Islet of Langerhans (tissue), 1 donor: ENCODE measurements around the gene RFX2.
A peak's percentile ranks its signal among the peaks of the same experiment; 100 is the strongest.

Experiments used
- FAIRE-seq: peaks from one replicate; lab custom pipeline; 2011; peaks lifted over from hg19 to GRCh38; lab: Jason Lieb, UNC

The RFX2 gene

GRCh38 chr19:6059988-6060599, 50.2 kb downstream of the RFX2 start:
- no peak for FAIRE-seq

GRCh38 chr19:6059396-6059947, 50.8 kb downstream of the RFX2 start:
- FAIRE-seq: no peak

GRCh38 chr19:6058518-6059201, 51.6 kb downstream of the RFX2 start:
- no peak for FAIRE-seq

GRCh38 chr19:6057651-6058517, 52.4 kb downstream of the RFX2 start:
- no peak for FAIRE-seq

GRCh38 chr19:6056801-6057650, 53.3 kb downstream of the RFX2 start:
- FAIRE-seq: peak; percentile 98

GRCh38 chr19:6056282-6056741, 54.0 kb downstream of the RFX2 start:
- no peak for FAIRE-seq

GRCh38 chr19:6055013-6055795, 55.1 kb downstream of the RFX2 start:
- FAIRE-seq: no peak

- no peak for FAIRE-seq
Measured at GRCh38 chr19:6048793-6049405, 61.4 kb downstream of the RFX2 start.

- FAIRE-seq: no peak
Measured at GRCh38 chr19:6048348-6048747, 62.0 kb downstream of the RFX2 start.

- FAIRE-seq: no peak
Measured at GRCh38 chr19:6047741-6048251, 62.5 kb downstream of the RFX2 start.

GRCh38 chr19:6047256-6047655, 63.0 kb downstream of the RFX2 start:
- no peak for FAIRE-seq

GRCh38 chr19:6045108-6045507, 65.2 kb downstream of the RFX2 start:
- FAIRE-seq: no peak

GRCh38 chr19:6044056-6044805, 66.1 kb downstream of the RFX2 start:
- FAIRE-seq: no peak

GRCh38 chr19:6042776-6043726, 67.2 kb downstream of the RFX2 start:
- no peak for FAIRE-seq

GRCh38 chr19:6041991-6042481, 68.3 kb downstream of the RFX2 start:
- no peak for FAIRE-seq

GRCh38 chr19:6041071-6041470, 69.2 kb downstream of the RFX2 start:
- no peak for FAIRE-seq

GRCh38 chr19:6039566-6040225, 70.6 kb downstream of the RFX2 start:
- no peak for FAIRE-seq
